GM21576 (cell line): Measurements from ENCODE around the gene PTPRN2.
"Not testable (repeated sequence)": the region's sequence is repeated elsewhere in the genome, so short reads cannot be mapped to it uniquely, and the experiment has no call there.

ENCODE experiments used
- ATAC-seq: cut with Tn5 transposase; IDR thresholded peaks from one replicate; pipeline ENCODE4 v1.9.1; 2021; ENCODE audit warnings: mild to moderate bottlenecking, moderate library complexity; ENCODE audit not compliant: unreplicated experiment

The PTPRN2 gene

DNA sequence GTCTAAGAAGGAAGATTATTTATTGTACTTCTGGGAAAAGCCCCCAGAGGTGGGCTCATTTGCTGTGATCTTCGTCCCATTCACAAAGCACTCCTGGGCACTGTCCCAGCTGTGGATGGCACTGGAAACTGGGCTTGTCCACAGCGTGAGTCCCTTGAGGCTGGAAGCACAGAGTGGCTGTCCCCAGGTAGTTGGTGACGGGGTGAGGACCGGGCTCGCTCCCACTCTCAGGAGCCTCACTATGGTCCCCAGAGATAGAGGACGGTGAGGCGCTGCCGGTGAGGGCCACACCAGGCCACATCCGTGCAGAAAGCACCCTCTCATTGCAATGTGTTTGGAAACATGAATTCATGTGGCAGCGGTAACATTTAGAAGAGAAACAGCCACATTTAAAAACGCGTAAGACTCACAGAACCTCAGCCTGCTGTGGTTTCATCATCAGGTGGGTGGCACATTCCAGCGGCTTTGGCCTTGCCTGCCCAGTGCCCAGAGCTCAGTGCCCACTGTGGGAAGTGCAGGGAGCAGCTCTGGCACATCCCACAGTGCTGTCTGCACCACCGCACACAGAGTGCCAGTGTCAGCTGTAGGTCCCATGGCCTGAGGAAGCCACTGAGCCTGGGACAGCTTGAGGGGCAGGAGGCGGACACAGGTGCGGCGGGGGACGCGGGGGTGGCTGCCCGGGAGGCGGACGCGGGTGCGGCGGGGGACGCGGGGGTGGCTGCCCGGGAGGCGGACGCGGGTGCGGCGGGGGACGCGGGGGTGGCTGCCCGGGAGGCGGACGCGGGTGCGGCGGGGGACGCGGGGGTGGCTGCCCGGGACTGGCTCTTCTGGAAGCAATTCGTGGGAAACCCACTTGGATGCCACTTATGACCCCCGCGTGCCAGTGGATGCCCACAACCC, 801.0 kb downstream of the PTPRN2 start:
- ATAC-seq = no peak

DNA sequence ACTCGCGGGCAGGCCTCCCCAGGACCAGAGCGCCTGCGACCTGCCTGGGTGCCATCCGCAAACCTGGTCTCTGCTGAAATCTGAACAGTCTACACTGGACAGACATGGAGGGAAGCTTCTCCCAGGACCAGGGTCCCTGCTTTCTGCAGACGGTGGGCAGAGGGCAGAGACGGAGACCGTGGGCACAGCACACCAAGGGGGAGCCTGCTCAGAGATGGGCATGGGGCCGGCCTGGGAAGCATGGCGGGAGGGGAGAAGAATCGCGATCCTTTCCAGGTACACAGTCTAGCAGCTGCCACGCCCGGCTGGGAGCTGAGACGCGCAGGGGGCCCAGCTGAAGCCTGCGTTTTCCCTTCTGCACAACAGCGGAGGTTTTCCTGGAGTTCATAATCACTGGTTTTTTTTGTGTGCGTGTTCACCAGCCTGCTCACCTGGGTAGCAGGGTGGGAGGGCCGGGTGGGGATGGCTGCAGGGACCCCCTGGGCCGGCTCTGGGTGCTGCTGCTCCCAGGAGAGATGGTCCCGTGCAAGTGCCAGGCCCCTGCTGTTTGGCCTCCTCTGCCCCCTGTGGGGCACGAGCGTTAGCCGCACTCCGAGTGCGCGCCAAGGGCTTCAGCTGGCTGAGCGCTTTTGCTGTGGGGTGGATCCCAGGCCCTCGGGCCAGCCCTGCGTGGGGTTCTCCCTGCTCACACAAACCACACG, 802.0 kb downstream of the PTPRN2 start:
- no peak for ATAC-seq

DNA sequence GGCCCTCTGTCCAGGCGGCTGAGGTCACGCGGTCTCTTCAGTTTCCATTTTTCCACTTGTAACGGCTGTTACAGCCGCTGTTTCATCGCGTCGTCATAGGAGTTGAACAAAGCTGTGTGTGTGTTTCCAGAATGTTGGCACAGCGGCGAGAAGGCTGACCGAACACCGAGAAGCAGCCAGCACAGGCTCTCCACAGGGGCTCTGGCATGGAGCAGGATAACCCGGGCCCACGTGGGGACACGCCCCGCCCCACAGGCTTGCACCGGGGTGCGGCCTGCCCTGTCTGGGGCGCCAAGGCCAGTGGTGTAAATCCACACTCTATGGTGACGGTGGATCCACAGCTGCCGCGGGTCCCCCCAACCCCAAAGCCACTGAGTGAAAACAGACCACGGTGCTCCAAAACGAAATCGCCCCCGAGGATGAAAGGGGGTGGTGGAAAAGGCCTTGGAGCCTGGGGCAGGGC, 802.6 kb downstream of the PTPRN2 start:
- ATAC-seq = no peak

- ATAC-seq = no peak
Measured at GRCh38 chr7:157784041-157784835, 803.4 kb downstream of the PTPRN2 start.

DNA sequence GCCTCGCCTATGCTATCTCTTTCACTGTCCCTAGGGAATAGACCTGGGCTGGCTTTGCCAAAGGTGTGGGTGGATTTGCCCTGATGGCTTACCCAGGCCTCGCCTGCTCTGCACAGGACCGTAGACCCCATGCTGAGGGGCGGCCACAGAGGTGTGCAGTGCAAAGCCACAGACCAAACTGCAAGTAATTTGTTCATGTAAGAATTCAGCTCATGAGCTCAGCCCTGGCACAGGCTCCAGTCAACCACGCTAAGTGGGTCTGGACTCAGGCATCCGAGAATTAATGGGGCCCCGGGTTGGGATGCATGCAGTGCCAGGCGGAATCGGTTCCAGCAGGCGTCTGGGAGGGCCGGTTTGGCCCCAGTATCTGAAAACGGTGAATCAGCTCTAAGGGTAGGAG, 805.6 kb downstream of the PTPRN2 start:
- no peak for ATAC-seq

DNA sequence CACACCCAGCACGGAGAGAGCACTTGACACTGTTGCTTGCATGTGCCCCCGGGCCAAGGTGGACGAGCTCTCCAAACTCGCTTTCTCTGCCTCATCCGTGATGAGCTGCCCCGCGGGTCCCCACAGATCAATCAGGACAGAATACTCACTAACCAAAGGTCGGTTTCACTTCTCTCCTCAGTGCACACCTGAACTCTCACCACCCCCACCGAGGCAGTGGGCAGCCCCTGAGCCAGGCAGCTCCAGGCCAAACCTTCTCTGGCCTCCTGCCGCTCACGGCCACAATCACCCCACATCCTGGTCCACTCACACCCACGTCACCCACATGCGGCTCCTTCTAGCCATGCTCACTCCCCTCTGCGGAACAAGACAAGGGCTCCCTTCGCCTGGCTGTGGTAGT, 806.9 kb downstream of the PTPRN2 start:
- no peak for ATAC-seq

DNA sequence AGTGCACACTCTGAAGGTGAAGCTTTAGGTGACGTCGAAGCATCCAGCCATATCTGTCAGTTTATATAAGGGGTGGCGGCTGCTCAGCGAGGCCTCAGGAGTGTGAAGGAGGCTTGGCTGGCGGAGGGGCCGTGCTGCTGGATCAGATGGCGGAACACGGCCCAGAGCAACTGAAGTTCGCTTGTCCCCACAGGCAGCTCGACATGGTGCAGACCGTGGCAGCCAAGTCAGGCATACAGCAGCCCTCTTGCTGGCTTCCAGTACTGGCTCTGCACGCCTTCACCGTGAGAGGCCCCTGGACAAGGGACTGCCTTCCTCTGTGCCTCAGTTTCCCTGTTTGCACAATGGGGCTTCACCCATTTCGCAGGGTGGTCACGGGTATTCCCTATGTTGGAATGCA, 807.3 kb downstream of the PTPRN2 start:
- ATAC-seq = no peak

GRCh38 chr7:157779206-157779605, 808.4 kb downstream of the PTPRN2 start:
- no peak for ATAC-seq

DNA sequence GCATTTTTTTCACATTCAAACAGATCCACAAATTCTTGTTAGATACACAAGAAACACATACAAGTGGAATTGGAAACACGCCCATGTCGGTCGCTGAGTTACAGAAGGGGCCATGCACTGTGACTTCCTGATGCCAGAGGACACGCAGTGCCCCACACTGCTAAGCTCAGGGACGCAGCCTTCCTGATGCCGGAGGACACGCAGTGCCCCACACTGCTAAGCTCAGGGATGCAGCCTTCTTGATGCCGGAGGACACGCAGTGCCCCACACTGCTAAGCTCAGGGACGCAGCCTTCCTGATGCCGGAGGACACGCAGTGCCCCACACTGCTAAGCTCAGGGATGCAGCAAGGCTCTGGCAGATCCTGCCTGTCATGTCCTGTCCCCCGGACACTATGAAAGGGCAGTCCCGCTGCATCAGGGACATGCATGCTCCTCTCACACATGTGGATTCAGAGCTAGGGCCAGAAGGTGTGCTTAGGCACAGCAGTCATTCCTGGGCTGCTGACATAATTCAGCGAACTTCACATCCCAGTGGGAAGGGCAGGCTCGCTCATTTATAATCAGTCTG, 810.3 kb downstream of the PTPRN2 start:
- ATAC-seq = not testable (repeated sequence)

DNA sequence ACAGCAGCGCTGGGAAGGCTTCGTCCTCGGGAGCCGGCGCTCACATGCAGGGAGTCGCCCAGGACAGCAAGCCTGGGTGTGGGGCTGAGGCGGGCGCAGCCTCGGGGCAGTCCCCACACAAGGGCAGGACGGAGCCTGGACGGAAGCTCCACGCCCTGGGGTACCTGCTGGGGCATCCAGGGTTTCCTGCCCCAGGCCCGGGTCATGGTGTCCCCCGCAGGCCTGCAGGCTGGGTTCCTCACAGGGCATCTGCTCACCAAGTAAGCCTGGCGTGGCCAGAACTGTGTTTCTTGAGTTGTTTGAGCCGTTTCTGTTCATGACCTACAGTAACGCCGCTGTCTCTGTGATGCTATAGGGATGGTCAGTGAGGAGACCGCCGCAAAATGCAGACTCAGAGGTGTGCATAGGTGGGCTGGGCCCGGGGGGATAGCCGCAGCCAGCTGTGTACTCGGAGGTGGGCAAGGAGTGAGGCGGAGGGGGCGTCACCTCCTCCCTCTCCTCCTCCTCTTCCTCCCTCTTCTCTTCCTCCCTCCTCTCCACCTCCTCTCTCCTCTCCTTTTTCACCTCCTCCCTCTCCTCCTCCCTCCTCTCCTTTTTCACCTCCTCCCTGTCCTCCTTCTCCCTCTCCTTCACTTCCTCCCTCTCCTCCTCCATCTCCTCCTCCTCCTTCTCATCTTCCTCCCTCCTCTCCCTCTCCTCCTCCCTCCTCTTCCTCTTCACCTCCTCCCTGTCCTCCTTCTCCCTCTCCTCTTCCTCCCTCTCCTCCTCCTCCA, 811.9 kb downstream of the PTPRN2 start:
- ATAC-seq = no peak

- no peak for ATAC-seq
Measured at GRCh38 chr7:157775021-157775559, 812.5 kb downstream of the PTPRN2 start.

DNA sequence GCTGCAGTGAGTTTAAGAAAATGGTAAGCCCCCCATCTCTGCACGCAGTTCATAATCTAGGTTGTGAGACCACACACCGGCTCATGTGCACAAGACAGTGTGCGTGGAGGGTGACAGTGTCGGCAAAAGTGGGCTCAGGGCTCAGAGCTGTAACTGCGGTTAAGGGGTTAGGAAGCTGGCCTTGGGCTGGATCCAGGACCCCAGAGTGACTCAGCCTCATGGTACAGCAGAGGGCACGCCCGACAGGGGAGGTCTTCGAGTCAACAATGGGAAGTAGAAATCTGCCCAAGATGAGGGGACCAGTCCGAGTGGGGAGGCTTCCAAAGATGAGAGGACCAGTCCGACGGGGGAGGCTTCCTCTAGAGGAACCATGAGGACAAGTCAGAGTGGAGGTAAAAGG, 813.1 kb downstream of the PTPRN2 start:
- no peak for ATAC-seq

- ATAC-seq = no peak
Measured at GRCh38 chr7:157773361-157773760, 814.3 kb downstream of the PTPRN2 start.

DNA sequence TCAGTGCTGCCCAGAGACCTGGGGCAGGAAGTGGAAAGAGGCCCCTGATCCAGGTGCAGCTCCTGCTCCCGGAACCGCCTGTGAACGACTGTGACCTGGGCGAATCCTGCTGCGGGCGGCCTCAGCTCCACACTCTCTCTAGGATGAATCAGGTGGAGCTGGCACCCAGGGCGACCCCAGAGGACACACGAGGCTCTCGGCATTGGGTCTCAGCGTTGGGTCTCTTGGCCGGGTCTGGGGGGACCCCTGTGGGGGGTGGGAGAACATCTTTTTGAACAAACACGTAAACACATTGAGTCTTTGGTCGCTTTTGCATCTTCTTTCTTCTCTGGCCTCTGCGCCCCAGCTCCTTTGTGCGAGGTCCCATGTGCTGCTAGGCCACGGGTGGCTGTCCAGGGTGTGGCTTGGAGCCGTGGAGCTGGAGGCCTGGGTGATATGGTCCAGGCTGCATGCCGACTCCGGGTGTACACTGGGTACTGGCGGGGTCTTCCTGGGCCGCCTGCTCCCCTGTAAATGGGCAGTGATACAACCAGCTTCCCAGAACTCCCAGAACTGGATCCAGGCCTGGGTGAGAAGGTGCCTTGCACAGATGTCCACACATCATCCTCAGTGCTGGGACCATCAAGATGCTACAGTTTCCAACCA, 815.0 kb downstream of the PTPRN2 start:
- no peak for ATAC-seq

GRCh38 chr7:157771689-157772088, 815.9 kb downstream of the PTPRN2 start:
- no peak for ATAC-seq

GRCh38 chr7:157770716-157771320, 816.8 kb downstream of the PTPRN2 start:
- no peak for ATAC-seq

DNA sequence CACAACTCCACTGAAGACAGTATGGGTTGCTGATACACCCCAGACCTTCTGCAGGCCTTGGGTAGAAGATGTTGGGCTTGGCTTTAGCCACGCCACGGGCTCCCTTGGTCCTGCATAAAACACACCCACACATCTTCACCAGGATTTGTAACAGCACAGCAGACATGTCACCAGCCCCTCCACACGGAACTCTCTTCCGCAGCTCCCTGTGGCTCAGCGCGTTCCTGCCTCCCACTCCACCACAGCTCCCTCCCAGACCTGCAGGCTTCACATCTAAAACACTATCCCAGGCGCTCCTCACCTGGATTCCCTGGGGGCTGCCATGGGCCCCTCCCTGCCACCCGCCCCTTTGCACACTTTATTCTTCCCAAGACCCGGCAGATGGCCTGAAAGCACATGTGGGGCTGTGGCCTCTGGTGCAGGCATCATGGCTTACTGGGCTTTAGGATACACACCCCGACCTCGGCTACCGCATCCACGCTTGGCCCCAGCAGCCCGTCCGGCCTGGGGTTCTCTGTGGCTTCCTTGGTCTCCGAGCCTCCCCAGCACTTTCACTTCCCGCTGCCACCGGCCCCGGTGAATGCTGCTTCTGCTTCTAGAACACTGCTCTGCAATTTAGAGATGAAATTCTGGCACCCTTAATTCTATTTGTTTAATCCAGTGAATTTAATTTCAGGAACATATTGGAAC, 818.0 kb downstream of the PTPRN2 start:
- ATAC-seq = no peak

DNA sequence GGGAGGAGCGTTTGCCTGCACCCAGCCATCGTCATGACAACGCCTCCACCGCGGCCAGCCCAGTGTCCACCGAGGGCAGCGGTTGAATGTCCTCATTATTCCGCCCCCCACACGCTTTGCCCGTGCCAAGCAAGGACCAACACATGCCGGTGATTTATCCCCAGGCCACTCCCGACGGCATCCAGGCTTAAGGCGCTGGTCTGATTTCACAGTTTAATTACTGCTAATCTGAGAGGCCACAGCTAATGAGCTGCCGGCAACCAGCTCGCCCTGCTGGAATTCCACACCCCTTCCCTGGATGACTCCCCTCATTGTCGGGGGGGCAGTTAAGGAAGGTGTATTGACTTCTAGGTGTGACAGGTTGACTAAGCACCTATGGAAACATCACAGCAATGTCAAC, 818.5 kb downstream of the PTPRN2 start:
- ATAC-seq = no peak
